GM20000 (cell line): ENCODE results near the gene KRTAP5-9.

ENCODE experiments used
- DNase-seq: peaks from one replicate; pipeline ENCODE4 v3.0.0; 2012; ENCODE audit warnings: low spot score
- CTCF ChIP-seq: IDR thresholded peaks from 2 replicates; pipeline ENCODE4 v1.5.1; 2012; ENCODE audit warnings: mild to moderate bottlenecking, control low read depth; ENCODE audit errors: extremely low read depth, missing control alignments

The KRTAP5-9 gene

GRCh38 chr11:71543866-71544265 lies 4.4 kb upstream of the KRTAP5-9 start:
- no peak for DNase-seq
- TF ChIP-seq CTCF = no peak

- TF ChIP-seq CTCF = no peak
- no peak for DNase-seq
These were observed 3.5 kb upstream of the KRTAP5-9 start for GRCh38 chr11:71544525-71545214.

GRCh38 chr11:71545405-71545966 lies 2.7 kb upstream of the KRTAP5-9 start:
- no peak for DNase-seq
- TF ChIP-seq CTCF = no peak

- TF ChIP-seq CTCF = no peak
- no peak for DNase-seq
These were observed 514 bp downstream of the KRTAP5-9 start for GRCh38 chr11:71548716-71549151.

GRCh38 chr11:71551711-71552110 lies 3.5 kb downstream of the KRTAP5-9 start:
- TF ChIP-seq CTCF = no peak
- no peak for DNase-seq

GRCh38 chr11:71554996-71555395 lies 6.8 kb downstream of the KRTAP5-9 start:
- no peak for TF ChIP-seq CTCF
- no peak for DNase-seq

- DNase-seq = no peak
- TF ChIP-seq CTCF = no peak
These were observed 7.3 kb downstream of the KRTAP5-9 start for GRCh38 chr11:71555508-71555907.
